Gastrocnemius medialis (tissue), 4 donors: ENCODE measurements around the gene TAF1B. TPM values are rescaled to one million over a fixed set of nuclear protein-coding genes. Genes with fewer than 3 reads are reported as not detected.

Source experiments
- ATAC-seq, 2 donors: fragments of 150-250 bp; one replicate each; pipeline ENCODE4 v1.9.1; 2016
- DNase-seq, 2 donors: peaks; one replicate each; pipeline ENCODE4 v3.0.0-alpha.2; 2019
- H3K27ac ChIP-seq, 4 donors: fragments of 200-600 bp; sonication (generic); 1 replicate in 1 of 4; 2 replicates in 3 of 4; pipeline ENCODE4 v1.5.1; 2016 to 2018; ENCODE audit warnings: mild to moderate bottlenecking in 2 of 4, moderate library complexity in 1 of 4
- H3K27me3 ChIP-seq, 3 donors: fragments of 200-600 bp; sonication (generic) in 2 of 3; 1 replicate in 1 of 3; 2 replicates in 2 of 3; pipeline versions ENCODE4 v1.5.1 to v1.6.0; 2016 to 2019; ENCODE audit warnings: mild to moderate bottlenecking in 1 of 3, moderate library complexity in 1 of 3
- H3K36me3 ChIP-seq, 2 donors: fragments of 200-600 bp; sonication (generic) in 1 of 2; one replicate each; pipeline ENCODE4 v1.5.1; 2017 to 2018
- H3K4me1 ChIP-seq, 2 donors: fragments of 200-600 bp; sonication (generic) in 1 of 2; one replicate each; pipeline ENCODE4 v1.5.1; 2016 to 2017; ENCODE audit warnings: mild to moderate bottlenecking in 2 of 2
- H3K4me3 ChIP-seq, 4 donors: fragments of 200-600 bp; sonication (generic) in 3 of 4; 1 replicate in 1 of 4; 2 replicates in 3 of 4; pipeline ENCODE4 v1.5.1; 2016 to 2019; ENCODE audit warnings: mild to moderate bottlenecking in 2 of 4
- H3K9me3 ChIP-seq, 3 donors: fragments of 200-600 bp; sonication (generic) in 2 of 3; 1 replicate in 1 of 3; 2 replicates in 2 of 3; pipeline ENCODE4 v1.5.1; 2016 to 2019
- CTCF ChIP-seq, 5 experiments: fragments of 450-650 bp in 3 of 5; fragments of 200-600 bp in 2 of 5; sonication (generic) in 2 of 5; IDR thresholded peaks in 4 of 5; conservative IDR thresholded peaks in 1 of 5; 1 replicate in 4 of 5; 2 replicates in 1 of 5; pipeline ENCODE4 v1.5.1; 2016 to 2019; ENCODE audit warnings: antibody characterized with exemption in 5 of 5, mild to moderate bottlenecking in 3 of 5, moderate library complexity in 3 of 5
- POLR2A ChIP-seq, 2 donors: fragments of 450-650 bp; IDR thresholded peaks; one replicate each; pipeline ENCODE4 v1.6.1; 2017; ENCODE audit warnings: antibody characterized with exemption in 2 of 2, mild to moderate bottlenecking in 2 of 2, moderate library complexity in 2 of 2
- in situ Hi-C, 4 donors: fragments of 200-750 bp; cut with MboI; loops; one replicate each; pipeline versions ENCODE4 v1.15.0 to v1.8.0; 2017; ENCODE audit warnings: low sequenced_read_pairs in 4 of 4
- intact Hi-C: fragments of 100-400 bp; cut with DNase I; formaldehyde crosslinking; loops from one replicate; pipeline ENCODE4 v1.15.1; 2023; ENCODE audit warnings: low total_unique reads
- total RNA-seq, 4 donors: library from RNA; depleted of rRNA; stranded (reverse); fragments of >200 nt; gene quantifications; one replicate each; pipeline versions ENCODE4 v1.1.0 to v1.2.3, GENCODE V29; 2016

TAF1B gene
- total RNA-seq, 4 donors from 2014 or later: 5.0 to 8.4 (median 7.3) TPM

DNA sequence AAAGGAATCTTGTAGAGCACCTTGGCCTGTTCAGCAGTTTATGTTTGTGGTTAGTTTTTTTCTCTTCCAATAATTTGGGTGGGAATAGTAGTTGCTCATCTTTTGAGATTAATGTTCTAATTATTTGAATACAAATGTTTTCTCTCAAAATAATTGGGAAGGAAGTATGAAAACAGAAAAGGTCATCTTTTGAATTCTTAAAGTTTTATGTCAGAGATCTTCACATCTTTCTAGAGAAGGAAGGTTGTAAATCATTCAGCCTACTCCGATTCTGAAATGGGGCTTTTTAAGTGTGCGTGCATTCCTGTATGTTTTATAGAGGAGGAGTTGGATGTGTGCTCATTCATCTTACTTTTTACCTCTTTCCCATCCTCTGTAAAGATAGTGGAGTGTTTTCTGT, 137.2 kb downstream of the TAF1B start:
- Histone ChIP-seq H3K4me1 (peaks cover 19 to 24% of the 10 kb centered on the region in 2 donors), H3K27me3 (no peaks in the 10 kb centered on the region), H3K36me3 (no peaks in the 10 kb centered on the region), H3K9me3 (no peaks in the 10 kb centered on the region), H3K27ac (no peak overlapping the region), H3K4me3 (no peak overlapping the region)
- ATAC-seq (no peak), DNase-seq (no peak)
- intact Hi-C loops: no loop called here
- in situ Hi-C loops: loop anchor here in 2 of 4 donors (5.0 kb wide), 1 partner anchor 67 kb away; no protein-coding TSS in a partner anchor
- TF ChIP-seq POLR2A (IDR thresholded peaks at IDR 0.05) (no peak), CTCF (IDR thresholded peaks at IDR 0.05 in 4 of 5, conservative IDR thresholded peaks at IDR 0.05 in 1 of 5) (no peak)

DNA sequence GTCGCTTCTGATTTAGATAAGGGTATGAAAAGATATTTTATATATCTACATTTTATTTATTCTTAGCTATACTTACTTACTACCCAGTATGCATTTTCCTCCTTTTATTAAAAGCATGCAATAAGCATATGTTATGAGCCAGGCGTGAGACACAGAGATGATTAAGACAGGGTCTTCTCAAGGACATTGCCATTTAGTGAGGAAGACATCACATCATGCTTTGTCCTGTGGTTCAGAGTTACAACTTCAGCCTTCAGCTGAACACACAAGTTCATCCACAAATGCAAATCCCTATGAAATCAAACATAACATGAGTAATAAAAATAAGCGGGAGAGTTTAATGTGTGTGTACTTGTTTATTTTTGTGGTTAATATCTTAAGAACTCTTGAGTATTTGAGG, 138.4 kb downstream of the TAF1B start:
- Histone ChIP-seq H3K9me3 (no peaks in the 10 kb centered on the region), H3K27me3 (no peaks in the 10 kb centered on the region), H3K4me3 (no peak overlapping the region), H3K27ac (no peak overlapping the region), H3K36me3 (no peaks in the 10 kb centered on the region), H3K4me1 (peaks cover 12 to 22% of the 10 kb centered on the region in 2 donors)
- DNase-seq: no peak
- no peak for ATAC-seq
- in situ Hi-C loops: loop anchor here in 2 of 4 donors (5.0 kb wide), 1 partner anchor 66 kb away; no protein-coding TSS in a partner anchor
- TF ChIP-seq CTCF (IDR thresholded peaks at IDR 0.05 in 4 of 5, conservative IDR thresholded peaks at IDR 0.05 in 1 of 5) (no peak), POLR2A (IDR thresholded peaks at IDR 0.05) (no peak)
- intact Hi-C loops: no loop called here

DNA sequence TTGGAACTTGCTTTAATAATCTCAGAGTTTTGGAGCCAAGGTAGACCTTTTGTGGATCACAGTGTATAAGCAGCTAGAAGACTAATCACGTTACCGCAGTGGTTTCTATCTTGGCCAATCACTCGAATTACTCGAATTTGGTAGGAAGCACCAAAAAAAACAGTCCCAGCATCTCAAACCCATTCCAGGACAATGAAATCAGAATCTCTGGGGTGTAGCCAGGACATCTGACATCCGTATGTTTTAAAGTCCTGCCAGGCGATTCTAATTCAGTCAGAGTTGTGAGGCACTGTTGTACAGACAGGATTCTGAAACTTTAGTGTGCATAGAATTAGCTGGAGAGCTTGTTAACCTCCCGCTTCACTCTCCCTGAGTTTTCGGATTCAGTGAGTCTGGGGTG, 139.0 kb downstream of the TAF1B start:
- Histone ChIP-seq H3K36me3 (no peaks in the 10 kb centered on the region), H3K27ac (peak overlapping the region in 1 of 4 donors; percentile 5), H3K4me3 (no peak overlapping the region), H3K27me3 (no peaks in the 10 kb centered on the region), H3K9me3 (no peaks in the 10 kb centered on the region), H3K4me1 (peaks cover 12 to 22% of the 10 kb centered on the region in 2 donors)
- in situ Hi-C loops (loop anchor here in 2 of 4 donors (5.0 kb wide), 1 partner anchor 65 kb away; no protein-coding TSS in a partner anchor), intact Hi-C loops (no loop called here)
- ATAC-seq (peak; percentile 37 to 46), DNase-seq (no peak)
- TF ChIP-seq POLR2A (IDR thresholded peaks at IDR 0.05): no peak
- TF ChIP-seq CTCF (IDR thresholded peaks at IDR 0.05 in 4 of 5, conservative IDR thresholded peaks at IDR 0.05 in 1 of 5): no peak

DNA sequence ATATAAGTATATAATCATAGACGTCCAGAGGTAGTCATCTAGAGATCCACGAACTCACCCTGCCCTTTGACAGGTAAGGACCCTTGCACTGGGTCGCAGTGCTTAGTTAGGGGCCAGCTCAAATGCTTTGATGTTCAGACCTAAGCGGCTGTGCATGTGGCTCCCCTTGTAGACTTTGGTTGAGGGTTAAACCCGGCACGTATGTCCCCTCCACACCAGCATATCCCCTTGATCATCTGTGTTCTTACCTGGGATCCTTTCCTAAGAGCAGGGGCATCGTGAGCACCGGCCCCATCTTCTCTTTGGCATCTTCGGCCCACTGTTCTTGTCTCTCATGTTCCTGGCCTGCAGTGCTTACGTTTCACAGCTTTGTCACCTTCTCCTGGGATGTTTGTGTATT, 139.6 kb downstream of the TAF1B start:
- DNase-seq (no peak), ATAC-seq (no peak)
- no peak overlapping the region for H3K4me3 ChIP-seq
- H3K9me3 ChIP-seq: no peaks in the 10 kb centered on the region
- H3K36me3 ChIP-seq: no peaks in the 10 kb centered on the region
- H3K27ac ChIP-seq: peak overlapping the region in 1 of 4 donors; percentile 15
- TF ChIP-seq POLR2A (IDR thresholded peaks at IDR 0.05) (no peak), CTCF (IDR thresholded peaks at IDR 0.05 in 4 of 5, conservative IDR thresholded peaks at IDR 0.05 in 1 of 5) (no peak)
- intact Hi-C loops (no loop called here), in situ Hi-C loops (loop anchor here in 2 of 4 donors (5.0 kb wide), 1 partner anchor 64 kb away; no protein-coding TSS in a partner anchor)
- H3K27me3 ChIP-seq: no peaks in the 10 kb centered on the region
- peaks cover 12 to 22% of the 10 kb centered on the region in 2 donors for H3K4me1 ChIP-seq
